ENCODE measurements around the gene DHRS13.

GRCh38 chr17:28928061-28928460 lies 25.2 kb upstream of the DHRS13 start:
- TF ChIP-seq ZFX (IDR thresholded peaks at IDR 0.05; ENCODE audit: borderline replicate concordance), result no peak
- no peak for TF ChIP-seq CTCF (IDR thresholded peaks at IDR 0.05)

Data from 22Rv1 (cell line).